Fibroblast of villous mesenchyme (primary cell): ENCODE results near the gene MOV10. TPM values are rescaled to one million over a fixed set of nuclear protein-coding genes. Genes with fewer than 3 reads are reported as not detected.
A peak's percentile ranks its signal among the peaks of the same experiment; 100 is the strongest.

Source experiments
- DNase-seq: peaks from one replicate; pipeline ENCODE4 v3.0.0-alpha.2; 2010; ENCODE audit warnings: low read depth
- H3K4me3 ChIP-seq: 2 replicates; pipeline ENCODE4 v1.5.1; 2011; ENCODE audit warnings: low read depth, mild to moderate bottlenecking, low read length
- CTCF ChIP-seq: IDR thresholded peaks from 2 replicates; pipeline ENCODE4 v1.5.1; 2012; ENCODE audit warnings: low read depth, mild to moderate bottlenecking, low read length; ENCODE audit not compliant: insufficient read depth
- total RNA-seq: library from RNA; depleted of rRNA; stranded (reverse); fragments of >200 nt; gene quantifications from 2 replicates; pipeline ENCODE4 v1.2.3, GENCODE V29; 2012

The MOV10 gene
- total RNA-seq, 1 donor, result 63.5 TPM

DNA sequence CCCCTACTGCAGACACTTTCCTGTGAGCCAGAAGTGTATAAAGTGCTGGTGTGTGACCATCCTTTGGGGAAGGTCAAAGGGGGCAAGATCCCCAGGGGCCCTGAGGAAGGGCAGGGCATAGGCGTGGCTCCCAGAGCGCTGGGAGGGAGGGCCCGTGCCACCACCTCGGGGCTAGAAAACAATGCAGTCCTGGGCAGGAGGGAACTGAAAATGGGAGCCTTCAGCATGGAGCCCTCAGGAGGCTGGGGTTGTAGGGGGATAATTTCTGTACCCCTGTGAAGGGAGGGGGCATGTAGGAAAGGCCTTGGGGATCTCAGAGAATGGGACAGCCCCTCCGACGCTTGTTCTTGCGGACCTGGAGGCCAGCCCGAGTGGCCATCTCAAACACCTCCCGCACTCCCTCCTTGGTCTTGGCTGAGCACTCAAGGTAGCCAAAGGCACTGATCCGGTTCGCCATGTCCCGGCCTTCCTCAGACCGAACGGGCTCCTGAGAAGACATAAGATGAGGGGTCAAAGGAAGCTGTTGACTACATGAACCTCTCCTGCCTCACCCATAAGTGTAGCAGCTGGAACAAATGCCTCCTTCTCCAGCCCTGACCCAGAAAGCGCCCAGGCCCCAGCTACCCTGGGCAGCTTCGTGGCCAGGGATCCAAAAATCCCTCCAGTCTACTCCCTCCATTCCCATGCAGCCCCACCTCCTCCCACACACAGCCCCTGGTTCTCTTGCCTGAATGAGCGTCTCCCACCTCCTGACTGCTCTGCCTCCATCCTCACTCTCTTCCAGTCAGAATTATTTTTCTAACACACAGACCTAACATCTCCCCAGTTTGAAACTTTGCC lies 27.0 kb downstream of the MOV10 start:
- H3K4me3 ChIP-seq, result no peak overlapping the region
- no peak for TF ChIP-seq CTCF
- DNase-seq, result no peak

- DNase-seq, result peak; percentile 5
- no peak for TF ChIP-seq CTCF
- no peak overlapping the region for H3K4me3 ChIP-seq
These were observed 27.6 kb downstream of the MOV10 start for GRCh38 chr1:112702067-112702395.

- DNase-seq, result no peak
- no peak for TF ChIP-seq CTCF
- H3K4me3 ChIP-seq, result no peak overlapping the region
These were observed 28.2 kb downstream of the MOV10 start for GRCh38 chr1:112702420-112703261.

GRCh38 chr1:112703706-112704105 lies 29.2 kb downstream of the MOV10 start:
- DNase-seq, result no peak
- TF ChIP-seq CTCF, result no peak
- no peak overlapping the region for H3K4me3 ChIP-seq

GRCh38 chr1:112704391-112704933 lies 30.0 kb downstream of the MOV10 start:
- no peak for DNase-seq
- H3K4me3 ChIP-seq, result peak overlapping the region; percentile 89
- TF ChIP-seq CTCF, result no peak

DNA sequence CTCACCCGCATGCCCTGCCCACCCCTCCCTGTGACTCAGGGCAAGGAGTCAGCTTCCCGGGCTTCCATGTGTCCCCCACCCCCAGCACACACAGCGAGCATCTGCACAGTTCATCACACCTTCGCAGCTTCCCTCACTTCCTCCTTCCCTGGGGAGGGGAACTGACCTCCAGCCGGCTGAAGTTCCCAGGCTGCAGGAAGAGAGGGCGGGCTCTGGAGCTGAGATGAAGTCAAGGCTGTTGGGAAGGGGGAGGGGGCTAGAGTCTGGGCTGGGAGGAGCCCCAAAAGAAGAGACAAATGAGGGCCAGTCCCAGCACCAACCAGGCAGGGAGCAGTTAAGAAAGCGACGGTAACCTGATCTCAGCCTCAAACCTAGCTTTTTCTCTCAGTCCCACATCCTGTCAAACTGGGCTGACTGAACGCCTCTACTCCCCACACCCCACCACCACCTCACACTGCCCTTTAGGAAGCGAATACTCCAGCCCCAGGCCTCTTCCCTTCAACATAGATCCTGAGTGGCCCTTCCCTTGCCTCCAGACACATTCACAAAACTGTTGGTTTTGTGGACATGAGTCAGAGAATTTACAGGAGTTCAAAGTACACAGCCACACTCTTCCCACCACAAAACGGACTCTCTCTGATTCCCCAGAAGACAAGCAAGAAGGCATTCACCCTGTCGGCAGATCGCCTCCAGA lies 30.6 kb downstream of the MOV10 start:
- peak; percentile 97 for DNase-seq
- H3K4me3 ChIP-seq, result peak overlapping the region; percentile 89
- TF ChIP-seq CTCF, result no peak
